ENCODE measurements around the gene SCN3B. TPM values are rescaled to one million over a fixed set of nuclear protein-coding genes. Genes with fewer than 3 reads are reported as not detected.

Gene SCN3B
- total RNA-seq, 1 experiment from 2014 or later, result 0.77 TPM

DNA sequence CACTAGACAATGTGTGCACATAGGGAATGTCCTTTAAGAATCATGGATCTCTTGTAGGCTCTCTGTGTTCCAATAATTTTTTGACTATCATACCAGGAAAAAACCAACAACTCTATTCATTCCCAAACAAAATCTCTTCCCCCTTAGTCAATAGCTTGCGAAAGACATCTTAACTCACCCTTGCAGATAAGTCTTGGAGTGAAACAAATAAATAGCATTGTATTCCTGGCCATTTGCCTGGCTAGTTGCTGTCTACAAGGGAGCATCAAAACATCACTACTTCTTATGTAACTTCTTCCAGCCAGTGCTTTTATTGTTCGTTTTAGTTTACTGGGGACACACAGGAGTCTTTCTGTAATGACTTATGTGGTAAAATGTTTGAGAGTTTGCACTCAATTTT, 29.4 kb downstream of the SCN3B start:
- no peak for DNase-seq
- no peaks in the 10 kb centered on the region for H3K9me3 Mint-ChIP-seq
- no CpG with 5 or more reads among the region's 2 CpGs for WGBS (ENCODE audit: extremely low coverage, insufficient read length, low lambda C conversion rate)

More for the DNA sequence above, 29.4 kb downstream of the SCN3B start:
- H3K18ac ChIP-seq (ENCODE audit: insufficient read length, low read depth, low read length), result no peak overlapping the region
- no peaks in the 10 kb centered on the region for H3K27me3 ChIP-seq (ENCODE audit: insufficient read depth, low read length)
- no peak for TF ChIP-seq CTCF (conservative IDR thresholded peaks at IDR 0.05)
- no peaks in the 10 kb centered on the region for H3K79me2 ChIP-seq (ENCODE audit: insufficient read depth, low read length)
- H3K27ac ChIP-seq (ENCODE audit: insufficient read length, low read depth, low read length), result no peak overlapping the region
- peaks cover 3% of the 10 kb centered on the region for H4K20me1 ChIP-seq (ENCODE audit: control insufficient read depth, insufficient read depth, insufficient read length)
- no peak overlapping the region for H2BK12ac ChIP-seq (ENCODE audit: insufficient read length, low read depth, low read length)
- H3K23me2 ChIP-seq (ENCODE audit: insufficient read length, low read depth, low read length, poor library complexity, severe bottlenecking), result no peaks in the 10 kb centered on the region
- no peak overlapping the region for H3K23ac ChIP-seq (ENCODE audit: insufficient read length, low read depth, low read length)
- no peaks in the 10 kb centered on the region for H3K9me3 ChIP-seq (ENCODE audit: control insufficient read depth, low read depth, low read length)
- H3K14ac ChIP-seq (ENCODE audit: insufficient read depth, low read length), result no peak overlapping the region
- H3K9ac ChIP-seq (ENCODE audit: extremely low read depth, insufficient read length, low read length), result no peak overlapping the region
- peaks cover 1% of the 10 kb centered on the region; the same call in 1 of the 2 replicates for H3K27me3 Mint-ChIP-seq (ENCODE audit: low read depth)
- no peak overlapping the region for H2AFZ ChIP-seq (ENCODE audit: low read length)
- H2BK120ac ChIP-seq (ENCODE audit: low read depth, low read length, poor library complexity, severe bottlenecking), result no peak overlapping the region
- H3K4me1 ChIP-seq (ENCODE audit: insufficient read depth, low read length), result no peaks in the 10 kb centered on the region
- no peak overlapping the region for H3K56ac ChIP-seq (ENCODE audit: insufficient read length, low read depth, low read length)
- H3K4me2 ChIP-seq (ENCODE audit: insufficient read depth, insufficient read length, low read length), result no peak overlapping the region
- H3K4me1 Mint-ChIP-seq, result peaks cover 0 to 5% of the 10 kb centered on the region in 2 experiments; a peak in 1 of 4 replicates
- H2AK5ac ChIP-seq (ENCODE audit: insufficient read length, low read length), result no peak overlapping the region
- no peak overlapping the region for H3T11ph ChIP-seq (ENCODE audit: low read length)
- no peaks in the 10 kb centered on the region for H3K79me1 ChIP-seq (ENCODE audit: insufficient read depth, low read depth, low read length, poor library complexity, severe bottlenecking)
- H3K4me3 Mint-ChIP-seq, result no peak overlapping the region
- no peak overlapping the region for H2BK20ac ChIP-seq (ENCODE audit: low read depth, low read length, poor library complexity, severe bottlenecking)
- H3K27ac Mint-ChIP-seq, result no peak overlapping the region
- H3K4ac ChIP-seq (ENCODE audit: low read depth, low read length), result no peak overlapping the region
- peaks cover 13 to 41% (median 25%) of the 10 kb centered on the region in 3 experiments for H3K36me3 Mint-ChIP-seq (ENCODE audit: insufficient read depth in 1 of 3, low read depth in 3 of 3)
- H2BK15ac ChIP-seq (ENCODE audit: low read depth, low read length), result no peak overlapping the region
- no peak overlapping the region for H4K91ac ChIP-seq (ENCODE audit: insufficient read length, low read depth, low read length)
- no peak overlapping the region for H2BK5ac ChIP-seq (ENCODE audit: insufficient read length, low read length)
- no peak overlapping the region for H4K5ac ChIP-seq (ENCODE audit: insufficient read length, low read depth, low read length)
- no peak overlapping the region for H4K8ac ChIP-seq (replicated peaks; ENCODE audit: insufficient read length, low read depth, low read length)

Data from H9 (cell line).